Measurements from ENCODE around the gene MAMDC4. TPM values are rescaled to one million over a fixed set of nuclear protein-coding genes. Genes with fewer than 3 reads are reported as not detected.

The MAMDC4 gene
- total RNA-seq, 1 experiment from 2014 or later = 6.7 TPM

DNA sequence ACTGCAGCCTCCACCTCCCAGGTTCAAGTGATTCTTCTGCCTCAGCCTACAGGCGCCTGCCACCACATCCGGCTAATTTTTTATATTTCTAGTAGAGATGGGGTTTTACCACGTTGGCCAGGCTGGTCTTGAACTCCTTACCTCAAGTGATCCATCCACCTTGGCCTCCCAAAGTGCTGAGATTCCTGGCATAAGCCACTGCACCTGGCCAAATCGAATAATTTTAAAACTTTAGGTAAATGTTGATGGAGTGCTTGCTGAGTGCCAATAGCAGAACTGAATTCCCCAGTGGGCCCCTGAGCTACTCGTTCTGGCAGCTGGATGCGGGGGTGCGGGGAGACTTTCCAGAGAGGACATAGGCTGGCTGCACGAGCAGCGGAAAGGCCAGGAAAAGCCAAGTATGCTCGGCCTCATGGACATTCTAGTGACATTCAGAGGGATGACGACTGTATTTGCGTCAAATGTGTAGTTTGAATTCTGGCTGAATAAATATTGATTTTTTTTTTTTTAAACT is 51.0 kb downstream of the MAMDC4 start:
- no peak overlapping the region for H3K27ac Mint-ChIP-seq
- ChIA-PET POLR2A (no interaction called here), CTCF (no interaction called here)
- TF ChIP-seq OVOL2 (CRISPR knock-in tag; IDR thresholded peaks at IDR 0.05; ENCODE audit: borderline replicate concordance) = no peak
- TF ChIP-seq, protein P1, sequence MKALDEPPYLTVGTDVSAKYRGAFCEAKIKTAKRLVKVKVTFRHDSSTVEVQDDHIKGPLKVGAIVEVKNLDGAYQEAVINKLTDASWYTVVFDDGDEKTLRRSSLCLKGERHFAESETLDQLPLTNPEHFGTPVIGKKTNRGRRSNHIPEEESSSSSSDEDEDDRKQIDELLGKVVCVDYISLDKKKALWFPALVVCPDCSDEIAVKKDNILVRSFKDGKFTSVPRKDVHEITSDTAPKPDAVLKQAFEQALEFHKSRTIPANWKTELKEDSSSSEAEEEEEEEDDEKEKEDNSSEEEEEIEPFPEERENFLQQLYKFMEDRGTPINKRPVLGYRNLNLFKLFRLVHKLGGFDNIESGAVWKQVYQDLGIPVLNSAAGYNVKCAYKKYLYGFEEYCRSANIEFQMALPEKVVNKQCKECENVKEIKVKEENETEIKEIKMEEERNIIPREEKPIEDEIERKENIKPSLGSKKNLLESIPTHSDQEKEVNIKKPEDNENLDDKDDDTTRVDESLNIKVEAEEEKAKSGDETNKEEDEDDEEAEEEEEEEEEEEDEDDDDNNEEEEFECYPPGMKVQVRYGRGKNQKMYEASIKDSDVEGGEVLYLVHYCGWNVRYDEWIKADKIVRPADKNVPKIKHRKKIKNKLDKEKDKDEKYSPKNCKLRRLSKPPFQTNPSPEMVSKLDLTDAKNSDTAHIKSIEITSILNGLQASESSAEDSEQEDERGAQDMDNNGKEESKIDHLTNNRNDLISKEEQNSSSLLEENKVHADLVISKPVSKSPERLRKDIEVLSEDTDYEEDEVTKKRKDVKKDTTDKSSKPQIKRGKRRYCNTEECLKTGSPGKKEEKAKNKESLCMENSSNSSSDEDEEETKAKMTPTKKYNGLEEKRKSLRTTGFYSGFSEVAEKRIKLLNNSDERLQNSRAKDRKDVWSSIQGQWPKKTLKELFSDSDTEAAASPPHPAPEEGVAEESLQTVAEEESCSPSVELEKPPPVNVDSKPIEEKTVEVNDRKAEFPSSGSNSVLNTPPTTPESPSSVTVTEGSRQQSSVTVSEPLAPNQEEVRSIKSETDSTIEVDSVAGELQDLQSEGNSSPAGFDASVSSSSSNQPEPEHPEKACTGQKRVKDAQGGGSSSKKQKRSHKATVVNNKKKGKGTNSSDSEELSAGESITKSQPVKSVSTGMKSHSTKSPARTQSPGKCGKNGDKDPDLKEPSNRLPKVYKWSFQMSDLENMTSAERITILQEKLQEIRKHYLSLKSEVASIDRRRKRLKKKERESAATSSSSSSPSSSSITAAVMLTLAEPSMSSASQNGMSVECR (CRISPR knock-in tag; IDR thresholded peaks at IDR 0.05; ENCODE audit: borderline replicate concordance) = no peak
- no peak for TF ChIP-seq SOX15 (CRISPR knock-in tag; IDR thresholded peaks at IDR 0.05)
- H3K27me3 Mint-ChIP-seq (ENCODE audit: low read depth) = no peaks in the 10 kb centered on the region
- no peaks in the 10 kb centered on the region for H3K4me1 Mint-ChIP-seq
- DNase-seq (ENCODE audit: low spot score) (no peak), ATAC-seq (no peak)
- no peak overlapping the region for H3K4me3 Mint-ChIP-seq
- H3K36me3 Mint-ChIP-seq = peaks cover 43% of the 10 kb centered on the region
- H3K9me3 Mint-ChIP-seq = no peaks in the 10 kb centered on the region

DNA sequence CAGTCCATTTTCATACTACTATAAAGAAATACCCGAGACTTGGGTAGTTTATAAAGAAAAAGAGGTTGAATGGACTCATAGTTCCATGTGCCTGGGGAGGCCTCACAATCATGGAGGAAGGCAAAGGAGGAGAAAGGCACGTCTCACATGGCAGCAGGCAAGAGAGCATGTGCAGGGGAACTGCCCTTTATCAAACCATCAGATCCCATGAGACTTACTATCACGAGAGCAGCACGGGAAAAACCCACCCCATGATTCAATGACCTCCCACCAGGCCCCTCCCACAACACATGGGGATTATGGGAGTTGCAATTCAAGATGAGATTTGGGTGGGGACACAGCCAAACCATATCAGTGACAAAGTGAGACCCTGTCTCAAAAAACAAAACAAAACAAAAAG is 54.1 kb downstream of the MAMDC4 start:
- H3K4me3 Mint-ChIP-seq = no peak overlapping the region
- CTCF ChIA-PET = no interaction called here
- TF ChIP-seq, protein P2, sequence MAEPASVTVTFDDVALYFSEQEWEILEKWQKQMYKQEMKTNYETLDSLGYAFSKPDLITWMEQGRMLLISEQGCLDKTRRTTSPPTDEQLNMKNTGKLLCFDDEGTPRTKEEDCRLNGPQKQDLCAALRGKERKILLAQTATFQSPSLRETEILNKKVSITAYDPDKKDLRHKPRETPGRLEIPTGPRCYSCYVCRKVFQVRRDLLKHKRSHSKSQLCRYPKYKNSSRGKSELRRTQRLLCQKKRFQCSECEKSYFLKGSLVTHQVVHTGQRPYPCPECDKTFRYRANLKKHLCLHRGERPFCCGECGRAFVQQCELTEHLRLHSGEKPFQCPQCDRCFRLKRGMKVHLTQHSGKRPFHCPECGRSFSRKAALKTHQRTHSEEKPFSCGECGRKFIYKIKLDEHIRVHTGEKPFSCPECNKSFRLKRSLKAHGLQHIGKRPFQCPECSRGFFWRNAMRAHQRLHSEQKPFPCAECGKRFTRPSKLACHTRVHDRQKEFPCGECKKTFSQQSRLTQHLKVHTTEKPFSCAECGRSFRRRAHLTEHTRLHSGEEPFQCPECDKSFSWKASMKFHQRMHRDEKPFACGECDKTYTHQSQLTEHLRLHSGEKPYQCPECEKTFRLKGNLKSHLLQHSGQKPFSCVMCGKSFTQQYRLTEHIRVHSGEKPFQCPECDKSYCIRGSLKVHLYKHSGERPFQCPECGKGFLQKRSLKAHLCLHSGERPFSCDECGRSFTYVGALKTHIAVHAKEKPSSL (CRISPR knock-in tag; conservative IDR thresholded peaks at IDR 0.05) = no peak
- TF ChIP-seq TEAD1 (CRISPR knock-in tag; IDR thresholded peaks at IDR 0.05) = no peak
- no peak for TF ChIP-seq HMGXB4 (CRISPR knock-in tag; IDR thresholded peaks at IDR 0.05)
- TF ChIP-seq E2F1 (CRISPR knock-in tag; IDR thresholded peaks at IDR 0.05) = no peak
- no peak for TF ChIP-seq SMAD4 (CRISPR knock-in tag; IDR thresholded peaks at IDR 0.05)
- TF ChIP-seq RORB (CRISPR knock-in tag; IDR thresholded peaks at IDR 0.05) = no peak
- TF ChIP-seq JAZF1 (CRISPR knock-in tag; IDR thresholded peaks at IDR 0.05) = no peak
- no peak for TF ChIP-seq FOXP4 (CRISPR knock-in tag; IDR thresholded peaks at IDR 0.05)
- TF ChIP-seq, protein P1 (CRISPR knock-in tag; IDR thresholded peaks at IDR 0.05; ENCODE audit: borderline replicate concordance) = no peak
- TF ChIP-seq RELA (CRISPR knock-in tag; IDR thresholded peaks at IDR 0.05; ENCODE audit: borderline replicate concordance) = no peak
- TF ChIP-seq TEAD4 (CRISPR knock-in tag; IDR thresholded peaks at IDR 0.05) = no peak
- no peak for TF ChIP-seq PRRX2 (CRISPR knock-in tag; IDR thresholded peaks at IDR 0.05)
- ATAC-seq = no peak
- no peak for DNase-seq (ENCODE audit: low spot score)
- POLR2A ChIA-PET = no interaction called here
- no peaks in the 10 kb centered on the region for H3K4me1 Mint-ChIP-seq
- no peaks in the 10 kb centered on the region for H3K27me3 Mint-ChIP-seq (ENCODE audit: low read depth)
- H3K36me3 Mint-ChIP-seq = peaks cover 43% of the 10 kb centered on the region
- H3K9me3 Mint-ChIP-seq = no peaks in the 10 kb centered on the region
- H3K27ac Mint-ChIP-seq = no peak overlapping the region; the same call in 1 of the 2 replicates
